ENCODE results near the gene DCHS1. TPM values are rescaled to one million over a fixed set of nuclear protein-coding genes. Genes with fewer than 3 reads are reported as not detected.

Gene DCHS1
- total and polyA plus RNA-seq, 9 of the 15 experiments (the other 6 are each of a cell fraction or from before 2014, with no cell fraction given), result 0.04 to 0.49 (median 0.14) TPM; not detected in 2

- TF ChIP-seq ZNF318 (IDR thresholded peaks at IDR 0.05; ENCODE audit: borderline replicate concordance in 1 of 2, low read depth in 1 of 2) (no peak), ZNF512 (tag; IDR thresholded peaks at IDR 0.05) (no peak), MYBL2 (IDR thresholded peaks at IDR 0.05; ENCODE audit: low read depth) (no peak), MYBL2 (CRISPR knock-in tag; IDR thresholded peaks at IDR 0.05; ENCODE audit: borderline replicate concordance) (no peak), RNF2 (IDR thresholded peaks at IDR 0.05) (peak; percentile 76; the same call in 1 of the 2 replicates), AFF1 (IDR thresholded peaks at IDR 0.05; ENCODE audit: low read depth in 1 of 2, partially characterized antibody in 2 of 2) (peak in 1 of 2 experiments; percentile 73), ZNF253 (CRISPR knock-in tag; conservative IDR thresholded peaks at IDR 0.05) (no peak), FOXA1 (IDR thresholded peaks at IDR 0.05; ENCODE audit: borderline replicate concordance) (no peak), THRAP3 (IDR thresholded peaks at IDR 0.05; ENCODE audit: borderline replicate concordance) (no peak), ZNF384 (IDR thresholded peaks at IDR 0.05; ENCODE audit: low read depth, low read length) (no peak)
- TF ChIP-seq, protein P1, sequence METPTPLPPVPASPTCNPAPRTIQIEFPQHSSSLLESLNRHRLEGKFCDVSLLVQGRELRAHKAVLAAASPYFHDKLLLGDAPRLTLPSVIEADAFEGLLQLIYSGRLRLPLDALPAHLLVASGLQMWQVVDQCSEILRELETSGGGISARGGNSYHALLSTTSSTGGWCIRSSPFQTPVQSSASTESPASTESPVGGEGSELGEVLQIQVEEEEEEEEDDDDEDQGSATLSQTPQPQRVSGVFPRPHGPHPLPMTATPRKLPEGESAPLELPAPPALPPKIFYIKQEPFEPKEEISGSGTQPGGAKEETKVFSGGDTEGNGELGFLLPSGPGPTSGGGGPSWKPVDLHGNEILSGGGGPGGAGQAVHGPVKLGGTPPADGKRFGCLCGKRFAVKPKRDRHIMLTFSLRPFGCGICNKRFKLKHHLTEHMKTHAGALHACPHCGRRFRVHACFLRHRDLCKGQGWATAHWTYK (CRISPR knock-in tag; IDR thresholded peaks at IDR 0.05), result peak; percentile 39; the same call in 1 of the 2 replicates
Measured at GRCh38 chr11:6612213-6613041, 43.2 kb downstream of the DCHS1 start, which contains the start of gene TAF10 (continued).

Measured in K562 (cell line).